Mesenchymal stem cell (in vitro differentiated cells and primary cell): Measurements from ENCODE around the gene SNX20.

Experiments used
- DNase-seq: peaks from one replicate; pipeline ENCODE4 v3.0.0-alpha.2; 2013
- H2AFZ ChIP-seq: one replicate; pipeline ENCODE4 v1.6.1; 2013; ENCODE audit warnings: low read depth, mild to moderate bottlenecking, control low read depth, inconsistent platforms, low read length, moderate library complexity
- H2AK5ac ChIP-seq: 2 replicates; pipeline ENCODE4 v1.6.1; 2013; ENCODE audit warnings: low read length, moderate library complexity, mild to moderate bottlenecking, inconsistent platforms; ENCODE audit not compliant: severe bottlenecking
- H2BK120ac ChIP-seq: one replicate; pipeline ENCODE4 v1.6.1; 2013; ENCODE audit warnings: low read depth, mild to moderate bottlenecking, inconsistent platforms, low read length, moderate library complexity
- H2BK12ac ChIP-seq, 2 experiments: one replicate each; pipeline ENCODE4 v1.6.1; 2013; ENCODE audit warnings: inconsistent platforms in 2 of 2, low read length in 2 of 2, mild to moderate bottlenecking in 2 of 2, moderate library complexity in 2 of 2, control low read depth in 1 of 2
- H2BK15ac ChIP-seq: one replicate; pipeline ENCODE4 v1.6.1; 2013; ENCODE audit warnings: mild to moderate bottlenecking, low read depth, inconsistent platforms; ENCODE audit not compliant: poor library complexity, severe bottlenecking
- H2BK5ac ChIP-seq: 2 replicates; pipeline ENCODE4 v1.6.1; 2013; ENCODE audit warnings: low read depth, mild to moderate bottlenecking, low read length, control low read depth, inconsistent platforms; ENCODE audit not compliant: poor library complexity, severe bottlenecking
- H3K14ac ChIP-seq, 2 experiments: one replicate each; pipeline ENCODE4 v1.6.1; 2013; ENCODE audit warnings: inconsistent platforms in 2 of 2, low read length in 2 of 2, control low read depth in 1 of 2, mild to moderate bottlenecking in 1 of 2, moderate library complexity in 1 of 2
- H3K18ac ChIP-seq, 2 experiments: one replicate each; pipeline ENCODE4 v1.6.1; 2013; ENCODE audit warnings: inconsistent platforms in 2 of 2, low read length in 2 of 2, control low read depth in 1 of 2, low read depth in 1 of 2, mild to moderate bottlenecking in 1 of 2
- H3K23ac ChIP-seq, 2 experiments: one replicate each; pipeline ENCODE4 v1.6.1; 2013; ENCODE audit warnings: inconsistent platforms in 2 of 2, low read length in 2 of 2, mild to moderate bottlenecking in 2 of 2, moderate library complexity in 2 of 2, control low read depth in 1 of 2
- H3K27ac ChIP-seq: 2 replicates; pipeline ENCODE4 v1.5.1; 2013; ENCODE audit warnings: mild to moderate bottlenecking, moderate library complexity, low read length, control low read depth, inconsistent platforms; ENCODE audit not compliant: poor library complexity, severe bottlenecking
- H3K27me3 ChIP-seq, 2 experiments: 2 replicates each; pipeline versions ENCODE4 v1.6.1 to v1.7.0; 2013; ENCODE audit warnings: low read length in 2 of 2, mild to moderate bottlenecking in 2 of 2, moderate library complexity in 2 of 2, control low read depth in 1 of 2, inconsistent platforms in 1 of 2; ENCODE audit not compliant: control insufficient read depth in 1 of 2, insufficient read depth in 1 of 2
- H3K36me3 ChIP-seq, 2 experiments: 2 replicates each; pipeline versions ENCODE4 v1.6.1 to v1.7.0; 2013; ENCODE audit warnings: low read length in 2 of 2, control low read depth in 1 of 2, inconsistent platforms in 1 of 2, low read depth in 1 of 2, mild to moderate bottlenecking in 1 of 2; ENCODE audit not compliant: insufficient read depth in 2 of 2, control insufficient read depth in 1 of 2
- H3K4ac ChIP-seq, 2 experiments: one replicate each; pipeline ENCODE4 v1.6.1; 2013; ENCODE audit warnings: inconsistent platforms in 2 of 2, low read length in 2 of 2, mild to moderate bottlenecking in 2 of 2, moderate library complexity in 2 of 2, control low read depth in 1 of 2, low read depth in 1 of 2
- H3K4me1 ChIP-seq: 2 replicates; pipeline ENCODE4 v1.6.1; 2013; ENCODE audit warnings: low read depth, low read length, control low read depth; ENCODE audit not compliant: control insufficient read depth, insufficient read depth
- H3K4me2 ChIP-seq: 2 replicates; pipeline ENCODE4 v1.6.1; 2013; ENCODE audit warnings: low read length, mild to moderate bottlenecking, inconsistent platforms; ENCODE audit not compliant: poor library complexity, severe bottlenecking
- H3K4me3 ChIP-seq, 2 experiments: 2 replicates each; pipeline versions ENCODE4 v1.5.1 to v1.7.0; 2013; ENCODE audit warnings: low read length in 2 of 2, mild to moderate bottlenecking in 2 of 2, control low read depth in 1 of 2, low read depth in 1 of 2; ENCODE audit not compliant: insufficient read depth in 1 of 2
- H3K79me1 ChIP-seq: replicated peaks from 2 replicates; pipeline ENCODE4 v1.6.1; 2013; ENCODE audit warnings: mild to moderate bottlenecking, control low read depth, low read length, inconsistent platforms; ENCODE audit not compliant: poor library complexity, severe bottlenecking
- H3K9ac ChIP-seq: 2 replicates; pipeline ENCODE4 v1.7.0; 2013; ENCODE audit warnings: mild to moderate bottlenecking, low read length, moderate library complexity
- H3K9me3 ChIP-seq: 2 replicates; pipeline ENCODE4 v1.7.0; 2013; ENCODE audit warnings: mild to moderate bottlenecking, low read length; ENCODE audit not compliant: control insufficient read depth
- H4K8ac ChIP-seq: one replicate; pipeline ENCODE4 v1.6.1; 2013; ENCODE audit warnings: inconsistent platforms, mild to moderate bottlenecking, low read length, moderate library complexity
- H4K91ac ChIP-seq: one replicate; pipeline ENCODE4 v1.6.1; 2013; ENCODE audit warnings: mild to moderate bottlenecking, low read length, inconsistent platforms
- WGBS: methylation state at CpG from one replicate; pipeline ENCODE4 v1.1.7; 2013; ENCODE audit warnings: mixed read lengths; 5-methylcytosine and 5-hydroxymethylcytosine counted together

SNX20 gene

DNA sequence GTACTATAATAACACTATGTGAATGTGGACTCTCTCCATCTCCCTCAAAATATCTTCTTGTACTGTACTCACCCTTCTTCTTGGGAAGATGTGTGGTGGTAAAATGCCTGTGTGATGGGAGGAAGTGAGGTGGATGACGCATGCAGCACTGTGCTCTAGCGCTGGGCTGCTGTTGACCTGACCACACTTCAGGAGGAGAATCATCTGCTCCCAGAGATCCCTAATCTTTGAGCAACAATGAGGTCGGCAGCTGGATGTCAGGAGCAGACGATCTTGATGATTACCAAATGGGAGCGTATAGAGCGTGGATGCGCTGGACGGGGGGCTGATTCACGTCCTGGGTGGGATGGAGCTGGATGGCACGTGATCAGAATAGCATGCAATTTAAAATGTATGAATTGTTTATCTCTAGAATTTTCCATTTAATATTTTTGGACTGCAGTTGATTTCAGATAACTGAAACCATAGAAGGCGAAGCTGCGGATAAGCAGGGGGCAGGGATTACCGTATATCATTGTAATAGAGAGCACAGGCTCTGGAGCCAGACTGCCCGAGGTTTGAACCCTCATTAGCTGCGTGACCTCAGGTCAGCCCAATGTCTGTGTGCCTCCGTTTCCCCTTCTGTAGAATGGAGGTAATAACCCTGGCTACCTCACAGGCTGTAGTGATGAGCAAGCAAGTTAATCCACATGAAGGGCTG is 37.1 kb upstream of the SNX20 start:
- H3K23ac ChIP-seq: no peak overlapping the region
- no peak overlapping the region for H2BK15ac ChIP-seq
- H2AK5ac ChIP-seq: no peak overlapping the region
- no peak overlapping the region for H2BK120ac ChIP-seq
- no peak overlapping the region for H2BK12ac ChIP-seq
- H2BK5ac ChIP-seq: no peak overlapping the region
- H3K14ac ChIP-seq: no peak overlapping the region
- H3K9me3 ChIP-seq: no peaks in the 10 kb centered on the region
- H3K4ac ChIP-seq: no peak overlapping the region
- peak overlapping the region; percentile 42 for H3K9ac ChIP-seq
- H3K4me1 ChIP-seq: no peaks in the 10 kb centered on the region
- H3K4me3 ChIP-seq: peak overlapping the region in 1 of 2 experiments; percentile 67
- H3K79me1 ChIP-seq: no peaks in the 10 kb centered on the region
- H3K36me3 ChIP-seq: no peaks in the 10 kb centered on the region
- H4K91ac ChIP-seq: no peak overlapping the region
- H3K27me3 ChIP-seq: peaks cover 0 to 3% of the 10 kb centered on the region in 2 experiments
- WGBS: 85% methylated on average over 15 of the region's 16 CpGs
- H2AFZ ChIP-seq: no peak overlapping the region
- no peak overlapping the region for H3K4me2 ChIP-seq
- no peak overlapping the region for H3K27ac ChIP-seq
- H4K8ac ChIP-seq: no peak overlapping the region
- DNase-seq: no peak
- no peak overlapping the region for H3K18ac ChIP-seq

DNA sequence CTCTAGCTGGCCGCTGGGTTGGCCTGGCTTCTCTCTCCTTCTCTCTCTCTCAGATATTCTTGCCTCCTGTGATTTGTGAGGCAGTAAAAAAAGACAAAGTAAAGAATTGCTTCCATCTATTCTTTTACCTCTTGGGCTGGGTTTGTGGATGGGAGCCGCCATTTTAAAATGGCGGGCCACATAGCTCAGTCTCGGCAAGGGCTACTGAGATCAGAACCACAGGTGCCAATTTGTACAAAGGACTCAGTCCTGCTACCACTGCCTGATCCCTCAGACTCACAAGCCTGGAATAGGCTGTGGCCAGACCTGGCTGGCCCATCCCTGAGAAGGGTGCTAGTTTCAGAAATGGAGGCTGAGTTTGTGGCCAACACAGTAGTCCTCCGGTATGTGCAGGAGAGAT is 36.4 kb upstream of the SNX20 start:
- Histone ChIP-seq H3K18ac (no peak overlapping the region), H4K8ac (no peak overlapping the region), H2AK5ac (no peak overlapping the region), H3K4me2 (no peak overlapping the region), H3K36me3 (no peaks in the 10 kb centered on the region), H2BK120ac (no peak overlapping the region), H3K79me1 (no peaks in the 10 kb centered on the region), H2BK15ac (no peak overlapping the region), H3K4me1 (no peaks in the 10 kb centered on the region), H3K14ac (no peak overlapping the region), H4K91ac (no peak overlapping the region), H2BK12ac (no peak overlapping the region), H3K4ac (no peak overlapping the region), H2AFZ (no peak overlapping the region), H3K9me3 (no peaks in the 10 kb centered on the region), H3K9ac (no peak overlapping the region), H3K27me3 (peaks cover 0 to 3% of the 10 kb centered on the region in 2 experiments), H3K23ac (no peak overlapping the region), H3K4me3 (no peak overlapping the region), H2BK5ac (no peak overlapping the region), H3K27ac (no peak overlapping the region)
- DNase-seq: no peak
- 85% methylated on average over 3 of the region's 5 CpGs for WGBS

DNA sequence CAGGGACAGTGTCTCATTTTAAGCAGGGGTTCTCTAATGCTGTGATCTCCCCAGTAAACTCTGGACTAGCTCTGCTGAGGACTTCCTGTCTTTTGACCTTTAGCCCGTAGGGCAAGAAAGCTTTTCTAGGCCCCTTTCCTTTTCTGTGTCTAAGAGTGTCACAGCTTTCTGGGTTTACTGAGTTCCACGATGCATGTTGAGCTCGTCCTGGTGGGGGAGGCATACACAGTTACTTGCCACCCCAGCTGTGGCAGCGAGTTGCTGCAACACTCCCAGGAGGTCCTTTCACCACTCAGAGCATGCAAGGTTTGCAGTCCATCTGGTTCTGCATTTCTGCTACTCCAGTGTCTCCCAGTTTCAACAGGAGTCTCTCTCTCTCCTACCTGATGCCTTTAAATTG is 36.0 kb upstream of the SNX20 start:
- WGBS: 53% methylated on average over 4 of the region's 4 CpGs
- Histone ChIP-seq H2BK15ac (no peak overlapping the region), H2AK5ac (no peak overlapping the region), H3K14ac (no peak overlapping the region), H3K36me3 (no peaks in the 10 kb centered on the region), H3K27me3 (peaks cover 0 to 3% of the 10 kb centered on the region in 2 experiments), H2BK12ac (no peak overlapping the region), H3K4ac (no peak overlapping the region), H3K4me1 (no peaks in the 10 kb centered on the region), H3K9ac (no peak overlapping the region), H3K4me2 (no peak overlapping the region), H3K79me1 (no peaks in the 10 kb centered on the region), H4K91ac (no peak overlapping the region), H3K9me3 (no peaks in the 10 kb centered on the region), H4K8ac (no peak overlapping the region), H3K27ac (no peak overlapping the region), H3K4me3 (no peak overlapping the region), H3K18ac (no peak overlapping the region), H2BK120ac (no peak overlapping the region), H3K23ac (no peak overlapping the region), H2BK5ac (no peak overlapping the region), H2AFZ (no peak overlapping the region)
- DNase-seq: no peak

DNA sequence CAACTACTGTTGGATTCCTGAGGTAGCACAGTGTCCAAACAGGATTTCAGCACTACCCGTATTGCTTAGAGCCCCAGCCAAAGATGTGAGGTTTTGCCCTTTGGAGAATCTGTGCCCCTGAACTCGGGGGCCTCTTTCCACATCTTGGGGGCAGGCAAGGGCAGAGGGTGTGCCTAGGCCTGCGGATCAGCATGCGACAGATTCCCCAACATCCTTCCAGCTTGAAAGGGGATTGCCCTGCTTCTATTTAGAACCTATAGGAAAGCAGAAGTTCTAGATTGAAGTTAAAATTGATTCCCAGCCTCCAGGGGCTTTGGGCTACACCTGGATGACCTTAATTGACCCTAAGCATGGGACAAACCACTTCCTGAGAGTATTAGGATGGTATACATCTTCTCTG is 31.8 kb upstream of the SNX20 start:
- 48% methylated on average over 2 of the region's 4 CpGs for WGBS
- peaks cover 0 to 3% of the 10 kb centered on the region in 2 experiments for H3K27me3 ChIP-seq
- no peak overlapping the region for H3K4me3 ChIP-seq
- H3K9ac ChIP-seq: no peak overlapping the region
- no peak overlapping the region for H2AFZ ChIP-seq
- no peaks in the 10 kb centered on the region for H3K36me3 ChIP-seq
- H3K9me3 ChIP-seq: no peaks in the 10 kb centered on the region
- no peak overlapping the region for H4K8ac ChIP-seq
- no peak for DNase-seq
- H3K14ac ChIP-seq: no peak overlapping the region
- no peak overlapping the region for H2BK12ac ChIP-seq
- no peak overlapping the region for H3K4me2 ChIP-seq
- H2BK120ac ChIP-seq: no peak overlapping the region
- no peak overlapping the region for H2AK5ac ChIP-seq
- no peak overlapping the region for H3K18ac ChIP-seq
- no peak overlapping the region for H2BK5ac ChIP-seq
- no peaks in the 10 kb centered on the region for H3K79me1 ChIP-seq
- H3K4ac ChIP-seq: no peak overlapping the region
- no peaks in the 10 kb centered on the region for H3K4me1 ChIP-seq
- H3K23ac ChIP-seq: no peak overlapping the region
- no peak overlapping the region for H3K27ac ChIP-seq
- H4K91ac ChIP-seq: no peak overlapping the region
- H2BK15ac ChIP-seq: no peak overlapping the region
